NAMALWA (cell line): ENCODE data around the gene SEMA3G.

Source experiments
- DNase-seq: peaks from one replicate; pipeline ENCODE4 v3.0.0-alpha.2; 2015; ENCODE audit warnings: low spot score

Gene SEMA3G

GRCh38 chr3:52408466-52408865 is 36.4 kb downstream of the SEMA3G start:
- DNase-seq = no peak

- no peak for DNase-seq
Measured at GRCh38 chr3:52407779-52408178, 37.1 kb downstream of the SEMA3G start.

- DNase-seq = no peak
Measured at GRCh38 chr3:52406791-52407510, 38.0 kb downstream of the SEMA3G start.

GRCh38 chr3:52406231-52406661 is 38.7 kb downstream of the SEMA3G start:
- no peak for DNase-seq

- no peak for DNase-seq
Measured at GRCh38 chr3:52405601-52406110, 39.2 kb downstream of the SEMA3G start.

GRCh38 chr3:52405066-52405465 is 39.8 kb downstream of the SEMA3G start:
- DNase-seq = no peak

GRCh38 chr3:52404391-52404790 is 40.5 kb downstream of the SEMA3G start:
- DNase-seq = no peak

- DNase-seq = no peak
Measured at GRCh38 chr3:52403955-52404354, 40.9 kb downstream of the SEMA3G start.

- DNase-seq = no peak
Measured at GRCh38 chr3:52403271-52403841, 41.5 kb downstream of the SEMA3G start.

- DNase-seq = no peak
Measured at GRCh38 chr3:52402706-52403270, 42.1 kb downstream of the SEMA3G start.

- DNase-seq = no peak
Measured at GRCh38 chr3:52402101-52402521, 42.8 kb downstream of the SEMA3G start.

- DNase-seq = no peak
Measured at GRCh38 chr3:52401551-52401950, 43.4 kb downstream of the SEMA3G start.

GRCh38 chr3:52401021-52401420 is 43.9 kb downstream of the SEMA3G start:
- no peak for DNase-seq

GRCh38 chr3:52400275-52400793 is 44.6 kb downstream of the SEMA3G start:
- no peak for DNase-seq

- no peak for DNase-seq
Measured at GRCh38 chr3:52399593-52399992, 45.3 kb downstream of the SEMA3G start.

GRCh38 chr3:52399131-52399530 is 45.8 kb downstream of the SEMA3G start:
- no peak for DNase-seq

GRCh38 chr3:52398670-52399081 is 46.2 kb downstream of the SEMA3G start:
- DNase-seq = no peak

GRCh38 chr3:52397676-52398399 is 47.1 kb downstream of the SEMA3G start:
- DNase-seq = no peak

GRCh38 chr3:52396907-52397591 is 47.9 kb downstream of the SEMA3G start:
- no peak for DNase-seq

GRCh38 chr3:52396011-52396906 is 48.6 kb downstream of the SEMA3G start:
- no peak for DNase-seq

GRCh38 chr3:52395503-52395865 is 49.4 kb downstream of the SEMA3G start:
- no peak for DNase-seq
